Panc1 (cell line): Measurements from ENCODE around the gene B9D2. TPM values are rescaled to one million over a fixed set of nuclear protein-coding genes. Genes with fewer than 3 reads are reported as not detected.

Experiments
- ATAC-seq: fragments of 200-7000 bp; cut with Tn5 transposase; 2 replicates; pipeline ENCODE4 v1.9.1; 2020; ENCODE audit warnings: mild to moderate bottlenecking, moderate library complexity
- BruUV-seq: library from RNA; stranded (reverse); fragments of 400-500 nt; replicated peaks from 2 replicates; lab custom pipeline; 2021; lab: Mats Ljungman, UMichigan
- CTCF ChIA-PET: fragments of 300-600 bp; sonication (Branson Sonifier 250); formaldehyde crosslinking; loops from one replicate; lab custom pipeline; 2022; ENCODE audit warnings: antibody characterized with exemption; lab: Charles Lee
- POLR2A ChIA-PET: fragments of 300-600 bp; sonication (Branson Sonifier 250); formaldehyde crosslinking; loops from one replicate; lab custom pipeline; 2022; ENCODE audit warnings: antibody characterized with exemption; lab: Charles Lee
- DNase-seq: peaks from one replicate; pipeline ENCODE4 v3.0.0-alpha.2; 2010; ENCODE audit warnings: low read depth, low spot score
- H3K27ac ChIP-seq: 2 replicates; pipeline ENCODE4 v1.5.1; 2011; ENCODE audit warnings: mild to moderate bottlenecking, low read length, inconsistent platforms
- H3K27me3 ChIP-seq: fragments of 200-500 bp; sonication (Bioruptor generic); 2 replicates; pipeline ENCODE4 v1.6.0; 2014; ENCODE audit warnings: low read length, inconsistent platforms; ENCODE audit not compliant: control insufficient read depth, insufficient read depth
- H3K36me3 ChIP-seq: fragments of 200-500 bp; sonication (Bioruptor generic); 2 replicates; pipeline ENCODE4 v1.5.1; 2014; ENCODE audit warnings: inconsistent platforms, mild to moderate bottlenecking, low read length, moderate library complexity; ENCODE audit not compliant: control insufficient read depth, insufficient read depth
- H3K4me1 ChIP-seq: 2 replicates; pipeline ENCODE4 v1.5.1; 2011; ENCODE audit warnings: inconsistent platforms, mild to moderate bottlenecking, low read length, moderate library complexity; ENCODE audit not compliant: control insufficient read depth, insufficient read depth
- H3K4me3 ChIP-seq, 2 experiments: 2 replicates each; pipeline ENCODE4 v1.5.1; 2011 to 2012; ENCODE audit warnings: low read depth in 2 of 2, low read length in 2 of 2, mild to moderate bottlenecking in 2 of 2, inconsistent platforms in 1 of 2, moderate library complexity in 1 of 2
- H3K9me3 ChIP-seq: fragments of 200-500 bp; sonication (Bioruptor generic); 2 replicates; pipeline ENCODE4 v1.5.1; 2014; ENCODE audit warnings: low read depth, mild to moderate bottlenecking, inconsistent platforms, low read length, moderate library complexity; ENCODE audit not compliant: control insufficient read depth, insufficient read depth
- POLR2AphosphoS5 ChIP-seq: IDR thresholded peaks from 2 replicates; pipeline ENCODE4 v1.6.1; 2012; ENCODE audit warnings: mild to moderate bottlenecking, low read depth, low read length, moderate library complexity
- SIN3A ChIP-seq: IDR thresholded peaks from 2 replicates; pipeline ENCODE4 v1.6.1; 2012; ENCODE audit warnings: low read depth, mild to moderate bottlenecking, low read length, moderate library complexity, borderline replicate concordance; ENCODE audit not compliant: insufficient read depth
- TCF7L2 ChIP-seq: IDR thresholded peaks from 2 replicates; pipeline ENCODE4 v1.6.1; 2011; ENCODE audit warnings: mild to moderate bottlenecking, low read depth, low read length, inconsistent platforms
- in situ Hi-C: cut with HindIII; loops from 2 replicates; pipeline ENCODE4 v1.10.0; 2016; ENCODE audit warnings: low sequenced_read_pairs, low pct_unique_long_range_greater_than_20kb
- intact Hi-C: fragments of 100-400 bp; cut with micrococcal nuclease; formaldehyde crosslinking; loops from one replicate; pipeline ENCODE4 v1.10.0; 2022; ENCODE audit not compliant: unreplicated experiment
- total RNA-seq: library from RNA; stranded (reverse); gene quantifications from one replicate; pipeline ENCODE4 v1.2.1, GENCODE V29; 2021; ENCODE audit not compliant: unreplicated experiment
- TF ChIP-seq, protein P1 (sequence below), 2 experiments: IDR thresholded peaks; 2 replicates each; pipeline ENCODE4 v1.6.1; 2011 to 2012; ENCODE audit warnings: low read depth in 2 of 2, control low read depth in 1 of 2, low read length in 1 of 2, mild to moderate bottlenecking in 1 of 2, moderate library complexity in 1 of 2; ENCODE audit not compliant: insufficient read depth in 1 of 2
- TF ChIP-seq, protein P2 (sequence below): fragments of 450-650 bp; IDR thresholded peaks from 2 replicates; pipeline ENCODE4 v1.5.1; 2017; ENCODE audit warnings: mild to moderate bottlenecking

B9D2 gene
- total RNA-seq, 1 experiment from 2014 or later, result 7.1 TPM

DNA sequence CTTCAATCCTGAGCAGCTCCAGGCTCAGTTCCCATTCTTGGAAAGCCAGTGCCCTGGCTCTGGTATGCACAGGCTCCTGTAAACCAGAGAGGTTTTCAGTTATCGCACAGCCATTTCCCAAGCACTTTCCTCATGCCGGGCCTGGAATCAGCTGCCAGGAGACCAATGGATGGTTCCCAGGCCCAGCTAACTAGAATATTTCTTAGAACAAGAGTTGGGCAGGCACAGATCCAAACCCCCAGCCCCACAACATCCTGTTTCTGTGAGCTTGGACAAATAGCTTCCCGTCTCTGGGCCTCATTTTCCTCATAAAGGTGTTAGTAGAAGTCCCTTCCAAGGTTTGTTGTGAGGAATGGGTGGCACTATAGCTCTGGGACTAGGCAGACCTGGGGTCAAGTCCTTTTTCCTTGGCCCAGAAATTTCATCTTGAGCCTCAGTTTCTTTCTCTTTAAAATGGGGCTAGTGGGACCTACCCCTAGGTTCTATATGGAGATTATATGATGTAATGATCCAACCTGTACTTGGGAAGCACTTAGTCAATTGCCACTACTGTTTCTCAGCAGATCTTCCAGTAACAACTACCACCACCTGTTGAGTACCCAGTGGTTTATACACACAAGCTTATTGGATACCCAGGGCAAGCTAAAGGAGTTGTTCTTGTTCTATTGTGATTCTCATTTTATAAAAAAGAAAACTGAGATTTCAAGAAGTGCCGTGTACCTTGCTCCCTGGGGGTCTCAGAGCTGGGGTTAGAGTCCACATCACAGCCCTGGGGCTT lies 59.1 kb downstream of the B9D2 start:
- no TSS peak for BruUV-seq

More for the DNA sequence above, 59.1 kb downstream of the B9D2 start:
- Histone ChIP-seq H3K36me3 (peaks cover 8% of the 10 kb centered on the region), H3K4me1 (peaks cover 13% of the 10 kb centered on the region), H3K27ac (no peak overlapping the region), H3K27me3 (no peaks in the 10 kb centered on the region), H3K9me3 (no peaks in the 10 kb centered on the region), H3K4me3 (no peak overlapping the region)
- ATAC-seq (no peak), DNase-seq (no peak)
- in situ Hi-C loops, result no loop called here
- CTCF ChIA-PET, result no interaction called here
- TF ChIP-seq POLR2AphosphoS5 (no peak), SIN3A (no peak), TCF7L2 (no peak)
- TF ChIP-seq, protein P1, sequence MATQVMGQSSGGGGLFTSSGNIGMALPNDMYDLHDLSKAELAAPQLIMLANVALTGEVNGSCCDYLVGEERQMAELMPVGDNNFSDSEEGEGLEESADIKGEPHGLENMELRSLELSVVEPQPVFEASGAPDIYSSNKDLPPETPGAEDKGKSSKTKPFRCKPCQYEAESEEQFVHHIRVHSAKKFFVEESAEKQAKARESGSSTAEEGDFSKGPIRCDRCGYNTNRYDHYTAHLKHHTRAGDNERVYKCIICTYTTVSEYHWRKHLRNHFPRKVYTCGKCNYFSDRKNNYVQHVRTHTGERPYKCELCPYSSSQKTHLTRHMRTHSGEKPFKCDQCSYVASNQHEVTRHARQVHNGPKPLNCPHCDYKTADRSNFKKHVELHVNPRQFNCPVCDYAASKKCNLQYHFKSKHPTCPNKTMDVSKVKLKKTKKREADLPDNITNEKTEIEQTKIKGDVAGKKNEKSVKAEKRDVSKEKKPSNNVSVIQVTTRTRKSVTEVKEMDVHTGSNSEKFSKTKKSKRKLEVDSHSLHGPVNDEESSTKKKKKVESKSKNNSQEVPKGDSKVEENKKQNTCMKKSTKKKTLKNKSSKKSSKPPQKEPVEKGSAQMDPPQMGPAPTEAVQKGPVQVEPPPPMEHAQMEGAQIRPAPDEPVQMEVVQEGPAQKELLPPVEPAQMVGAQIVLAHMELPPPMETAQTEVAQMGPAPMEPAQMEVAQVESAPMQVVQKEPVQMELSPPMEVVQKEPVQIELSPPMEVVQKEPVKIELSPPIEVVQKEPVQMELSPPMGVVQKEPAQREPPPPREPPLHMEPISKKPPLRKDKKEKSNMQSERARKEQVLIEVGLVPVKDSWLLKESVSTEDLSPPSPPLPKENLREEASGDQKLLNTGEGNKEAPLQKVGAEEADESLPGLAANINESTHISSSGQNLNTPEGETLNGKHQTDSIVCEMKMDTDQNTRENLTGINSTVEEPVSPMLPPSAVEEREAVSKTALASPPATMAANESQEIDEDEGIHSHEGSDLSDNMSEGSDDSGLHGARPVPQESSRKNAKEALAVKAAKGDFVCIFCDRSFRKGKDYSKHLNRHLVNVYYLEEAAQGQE (IDR thresholded peaks at IDR 0.05; ENCODE audit: insufficient read depth in 1 of 2, low read depth in 2 of 2, low read length in 1 of 2), result no peak
- TF ChIP-seq, protein P2, sequence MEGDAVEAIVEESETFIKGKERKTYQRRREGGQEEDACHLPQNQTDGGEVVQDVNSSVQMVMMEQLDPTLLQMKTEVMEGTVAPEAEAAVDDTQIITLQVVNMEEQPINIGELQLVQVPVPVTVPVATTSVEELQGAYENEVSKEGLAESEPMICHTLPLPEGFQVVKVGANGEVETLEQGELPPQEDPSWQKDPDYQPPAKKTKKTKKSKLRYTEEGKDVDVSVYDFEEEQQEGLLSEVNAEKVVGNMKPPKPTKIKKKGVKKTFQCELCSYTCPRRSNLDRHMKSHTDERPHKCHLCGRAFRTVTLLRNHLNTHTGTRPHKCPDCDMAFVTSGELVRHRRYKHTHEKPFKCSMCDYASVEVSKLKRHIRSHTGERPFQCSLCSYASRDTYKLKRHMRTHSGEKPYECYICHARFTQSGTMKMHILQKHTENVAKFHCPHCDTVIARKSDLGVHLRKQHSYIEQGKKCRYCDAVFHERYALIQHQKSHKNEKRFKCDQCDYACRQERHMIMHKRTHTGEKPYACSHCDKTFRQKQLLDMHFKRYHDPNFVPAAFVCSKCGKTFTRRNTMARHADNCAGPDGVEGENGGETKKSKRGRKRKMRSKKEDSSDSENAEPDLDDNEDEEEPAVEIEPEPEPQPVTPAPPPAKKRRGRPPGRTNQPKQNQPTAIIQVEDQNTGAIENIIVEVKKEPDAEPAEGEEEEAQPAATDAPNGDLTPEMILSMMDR, result no peak
- intact Hi-C loops, result no loop called here
- POLR2A ChIA-PET, result interaction anchor here (0.6 kb wide), 1 partner anchor 36 kb away, joined by 12 read pairs; no protein-coding TSS in a partner anchor

Other genes starting within 250 kb of the B9D2 start
- not detected for gene CYP2F1, start 249.7 kb downstream of the B9D2 start, total RNA-seq
- 8.5 TPM for gene CYP2S1, start 170.9 kb downstream of the B9D2 start, total RNA-seq
- 128 TPM for gene AXL, start 144.9 kb downstream of the B9D2 start, total RNA-seq
- gene HNRNPUL1, start 99.8 kb downstream of the B9D2 start, total RNA-seq, result 183 TPM
- gene CCDC97, start 54.0 kb downstream of the B9D2 start, total RNA-seq, result 25.5 TPM
- gene TGFB1, start 10.2 kb downstream of the B9D2 start, total RNA-seq, result 42.6 TPM
- 4.4 TPM for gene TMEM91, start 12.4 kb upstream of the B9D2 start, total RNA-seq
- 25.2 TPM for gene EXOSC5, start 33.2 kb upstream of the B9D2 start, total RNA-seq
- gene BCKDHA, start 33.7 kb upstream of the B9D2 start, total RNA-seq, result 11.2 TPM
- 0.10 TPM for gene B3GNT8, start 63.2 kb upstream of the B9D2 start, total RNA-seq
- gene DMAC2, start 75.8 kb upstream of the B9D2 start, total RNA-seq, result 37.5 TPM
- not detected for gene ERICH4, start 79.0 kb upstream of the B9D2 start, total RNA-seq
- not detected for gene CEACAM21, start 212.0 kb upstream of the B9D2 start, total RNA-seq